Stimulated activated CD8-positive, alpha-beta memory T cell treated with anti-CD3 and anti-CD28 coated beads, Interleukin-7, amount 100 ng/mL, for 1 hour (primary cell): Measurements from ENCODE around the gene GIGYF1.
"Not testable (repeated sequence)": the region's sequence is repeated elsewhere in the genome, so short reads cannot be mapped to it uniquely, and the experiment has no call there.

Experiments
- DNase-seq, 2 donors: peaks; one replicate each; pipeline ENCODE4 v3.0.0-alpha.2; 2020; ENCODE audit warnings: low read depth in 2 of 2

Gene GIGYF1

GRCh38 chr7:100673302-100673941 is 20.6 kb downstream of the GIGYF1 start, which contains the start of gene GNB2:
Gene GNB2, plus strand, starts transcription at chr7:100673740. Its CDS starts 2,526 bp downstream, at chr7:100676266.
- peak; percentile 91 to 98 for DNase-seq

- DNase-seq = no peak
These were observed 22.4 kb downstream of the GIGYF1 start for GRCh38 chr7:100671353-100672327.

GRCh38 chr7:100670074-100670473 is 24.0 kb downstream of the GIGYF1 start:
- DNase-seq = no peak

- DNase-seq = not testable (repeated sequence)
These were observed 24.9 kb downstream of the GIGYF1 start for GRCh38 chr7:100669106-100669505.

- no peak for DNase-seq
These were observed 26.0 kb downstream of the GIGYF1 start for GRCh38 chr7:100668069-100668449.

GRCh38 chr7:100667331-100668068 is 26.6 kb downstream of the GIGYF1 start:
- DNase-seq = no peak

GRCh38 chr7:100665168-100665726 is 28.8 kb downstream of the GIGYF1 start:
- DNase-seq = no peak

- DNase-seq = not testable (repeated sequence)
These were observed 31.8 kb downstream of the GIGYF1 start for GRCh38 chr7:100662194-100662776.

GRCh38 chr7:100655908-100656674 is 38.0 kb downstream of the GIGYF1 start, which contains the start of gene ACTL6B:
Gene ACTL6B, minus strand, starts transcription at chr7:100656448. Its CDS starts 94 bp downstream, at chr7:100656354.
- DNase-seq = no peak

GRCh38 chr7:100654908-100655831 is 38.9 kb downstream of the GIGYF1 start:
- DNase-seq = no peak

- DNase-seq = no peak
These were observed 44.1 kb downstream of the GIGYF1 start for GRCh38 chr7:100649826-100650565.

GRCh38 chr7:100642534-100642907 is 51.5 kb downstream of the GIGYF1 start:
- DNase-seq = no peak

- no peak for DNase-seq
These were observed 52.1 kb downstream of the GIGYF1 start for GRCh38 chr7:100641860-100642533.

GRCh38 chr7:100641463-100641859 is 52.6 kb downstream of the GIGYF1 start, which contains the start of gene TFR2:
Gene TFR2, minus strand, starts transcription at chr7:100641552. Its CDS starts 43 bp downstream, at chr7:100641509.
- DNase-seq = no peak

GRCh38 chr7:100640517-100641440 is 53.3 kb downstream of the GIGYF1 start:
- DNase-seq = no peak

- DNase-seq = no peak
These were observed 54.0 kb downstream of the GIGYF1 start for GRCh38 chr7:100639995-100640516.
